Tibial artery (tissue), 4 donors: Measurements from ENCODE around the gene TMEM60.
A peak's percentile ranks its signal among the peaks of the same experiment; 100 is the strongest.

Experiments used
- DNase-seq, 2 donors: peaks; one replicate each; pipeline ENCODE4 v3.0.0-alpha.2; 2019
- H3K27ac ChIP-seq, 2 donors: fragments of 200-600 bp; sonication (generic) in 1 of 2; 1 replicate in 1 of 2; 2 replicates in 1 of 2; pipeline ENCODE4 v1.5.1; 2018 to 2019; ENCODE audit warnings: mild to moderate bottlenecking in 1 of 2
- H3K27me3 ChIP-seq, 2 donors: fragments of 200-600 bp; sonication (generic) in 1 of 2; one replicate each; pipeline versions ENCODE4 v1.5.1 to v1.6.0; 2016 to 2019
- H3K36me3 ChIP-seq, 3 donors: fragments of 200-600 bp; sonication (generic) in 2 of 3; one replicate each; pipeline ENCODE4 v1.5.1; 2016 to 2019; ENCODE audit warnings: mild to moderate bottlenecking in 2 of 3
- H3K4me1 ChIP-seq, 4 donors: fragments of 200-600 bp; sonication (generic) in 2 of 4; 1 replicate in 3 of 4; 2 replicates in 1 of 4; pipeline ENCODE4 v1.5.1; 2016 to 2019
- H3K4me3 ChIP-seq, 2 donors: fragments of 200-600 bp; sonication (generic) in 1 of 2; 1 replicate in 1 of 2; 2 replicates in 1 of 2; pipeline ENCODE4 v1.5.1; 2018 to 2019; ENCODE audit warnings: mild to moderate bottlenecking in 2 of 2
- H3K9me3 ChIP-seq, 3 donors: fragments of 200-600 bp; sonication (generic) in 1 of 3; one replicate each; pipeline ENCODE4 v1.5.1; 2016 to 2019
- intact Hi-C: fragments of 100-400 bp; cut with DNase I; formaldehyde crosslinking; loops from one replicate; pipeline ENCODE4 v1.15.0; 2023; ENCODE audit warnings: low total_unique reads
- TF ChIP-seq, protein P1 (sequence below), 2 experiments: fragments of 200-600 bp in 1 of 2; fragments of 450-650 bp in 1 of 2; IDR thresholded peaks; one replicate each; pipeline ENCODE4 v1.5.1; 2017 to 2019; ENCODE audit warnings: antibody characterized with exemption in 2 of 2, mild to moderate bottlenecking in 1 of 2, moderate library complexity in 1 of 2

TMEM60 gene

DNA sequence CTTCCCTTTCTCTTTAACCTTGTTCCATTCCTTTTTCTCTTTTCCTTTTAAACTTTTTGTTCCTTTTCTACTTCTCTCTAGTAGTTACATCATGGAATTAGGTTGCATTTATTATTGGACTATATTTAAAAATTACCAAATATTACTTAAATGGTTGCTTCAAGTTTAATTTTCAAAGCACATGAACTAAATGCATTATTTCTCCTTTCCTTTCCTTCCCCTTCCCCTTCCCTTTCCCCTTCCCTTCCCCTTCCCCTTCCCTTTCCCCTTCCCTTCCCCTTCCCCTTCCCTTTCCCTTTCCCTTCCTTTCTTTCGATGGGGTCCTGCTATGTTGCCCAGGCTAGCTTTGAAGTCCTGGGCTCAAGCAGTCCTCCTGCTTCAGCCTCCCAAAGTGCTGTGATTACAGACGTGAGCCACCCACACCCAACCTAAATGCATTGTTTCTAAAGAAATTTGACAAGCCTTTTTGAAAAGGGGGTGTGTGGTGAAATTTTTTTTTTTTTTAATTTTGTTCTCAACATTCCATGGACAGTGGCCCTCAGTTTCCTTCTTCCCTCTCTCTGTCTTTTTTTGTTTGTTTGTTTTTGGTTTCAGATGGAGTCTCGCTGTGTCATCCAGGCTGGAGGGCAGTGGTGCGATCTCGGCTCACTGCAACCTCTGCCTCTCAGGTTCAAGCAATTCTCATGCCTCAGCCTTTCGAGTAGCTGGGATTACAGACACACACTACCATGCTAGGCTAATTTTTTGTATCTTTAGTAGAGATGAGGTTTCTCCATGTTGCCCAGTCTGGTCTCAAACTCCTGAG, 31.2 kb downstream of the TMEM60 start:
- intact Hi-C loops: no loop called here
- peaks cover 0 to 33% (median 14%) of the 10 kb centered on the region in 3 donors for H3K36me3 ChIP-seq
- no peak for DNase-seq
- no peaks in the 10 kb centered on the region for H3K27me3 ChIP-seq
- no peak overlapping the region for H3K4me3 ChIP-seq
- peaks cover 0 to 26% (median 2%) of the 10 kb centered on the region in 4 donors for H3K4me1 ChIP-seq
- H3K27ac ChIP-seq: no peak overlapping the region
- TF ChIP-seq, protein P1, sequence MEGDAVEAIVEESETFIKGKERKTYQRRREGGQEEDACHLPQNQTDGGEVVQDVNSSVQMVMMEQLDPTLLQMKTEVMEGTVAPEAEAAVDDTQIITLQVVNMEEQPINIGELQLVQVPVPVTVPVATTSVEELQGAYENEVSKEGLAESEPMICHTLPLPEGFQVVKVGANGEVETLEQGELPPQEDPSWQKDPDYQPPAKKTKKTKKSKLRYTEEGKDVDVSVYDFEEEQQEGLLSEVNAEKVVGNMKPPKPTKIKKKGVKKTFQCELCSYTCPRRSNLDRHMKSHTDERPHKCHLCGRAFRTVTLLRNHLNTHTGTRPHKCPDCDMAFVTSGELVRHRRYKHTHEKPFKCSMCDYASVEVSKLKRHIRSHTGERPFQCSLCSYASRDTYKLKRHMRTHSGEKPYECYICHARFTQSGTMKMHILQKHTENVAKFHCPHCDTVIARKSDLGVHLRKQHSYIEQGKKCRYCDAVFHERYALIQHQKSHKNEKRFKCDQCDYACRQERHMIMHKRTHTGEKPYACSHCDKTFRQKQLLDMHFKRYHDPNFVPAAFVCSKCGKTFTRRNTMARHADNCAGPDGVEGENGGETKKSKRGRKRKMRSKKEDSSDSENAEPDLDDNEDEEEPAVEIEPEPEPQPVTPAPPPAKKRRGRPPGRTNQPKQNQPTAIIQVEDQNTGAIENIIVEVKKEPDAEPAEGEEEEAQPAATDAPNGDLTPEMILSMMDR (IDR thresholded peaks at IDR 0.05): no peak
- no peaks in the 10 kb centered on the region for H3K9me3 ChIP-seq

DNA sequence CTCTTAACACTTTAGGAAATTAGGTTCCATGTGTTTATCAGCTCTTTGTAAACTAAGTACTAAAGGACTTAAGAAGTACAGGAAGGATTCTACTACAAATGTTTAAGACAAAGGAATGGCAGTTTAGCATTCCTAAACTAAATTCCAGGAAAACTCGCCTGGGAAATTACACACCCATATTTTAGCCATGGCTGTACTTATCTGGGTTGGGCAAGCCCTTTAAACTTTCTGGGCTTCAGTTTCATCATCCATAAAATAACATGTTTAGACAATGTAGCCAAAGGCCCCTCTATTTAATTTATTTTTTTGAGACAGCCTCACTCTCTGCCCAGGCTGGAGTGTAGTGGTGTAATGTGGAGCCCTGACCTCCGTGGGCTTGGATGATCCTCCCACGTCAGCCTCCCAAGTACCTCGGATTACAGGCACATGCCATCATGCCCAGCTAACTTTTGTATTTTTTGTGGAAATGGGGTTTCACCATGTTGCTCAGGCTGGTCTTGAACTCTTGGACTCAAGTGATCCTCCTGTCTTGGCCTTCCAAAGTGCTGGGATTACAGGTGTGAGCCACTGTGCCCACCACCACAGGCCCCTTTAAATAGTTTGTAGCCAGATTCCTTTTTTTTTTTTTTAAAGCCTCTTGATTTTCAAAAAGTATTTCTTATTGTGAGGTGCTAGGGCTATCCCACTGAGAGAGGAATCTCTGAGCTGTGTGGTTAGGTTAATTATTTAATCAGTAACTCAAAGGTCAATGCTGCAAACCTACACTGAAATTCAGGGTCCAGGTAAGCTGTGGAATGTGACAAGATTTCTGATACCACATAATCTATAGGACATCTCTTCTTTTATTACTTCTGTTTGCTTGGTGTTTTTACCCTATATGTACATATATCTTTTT, 32.1 kb downstream of the TMEM60 start:
- TF ChIP-seq, protein P1 (IDR thresholded peaks at IDR 0.05): no peak
- H3K27me3 ChIP-seq: no peaks in the 10 kb centered on the region
- no peaks in the 10 kb centered on the region for H3K9me3 ChIP-seq
- H3K27ac ChIP-seq: no peak overlapping the region
- H3K4me3 ChIP-seq: no peak overlapping the region
- H3K36me3 ChIP-seq: peaks cover 0 to 26% (median 14%) of the 10 kb centered on the region in 3 donors
- H3K4me1 ChIP-seq: peaks cover 0 to 26% (median 2%) of the 10 kb centered on the region in 4 donors
- DNase-seq: no peak
- intact Hi-C loops: no loop called here

- no peak for DNase-seq
- Histone ChIP-seq H3K9me3 (no peaks in the 10 kb centered on the region), H3K36me3 (peaks cover 0 to 20% (median 13%) of the 10 kb centered on the region in 3 donors), H3K27ac (no peak overlapping the region), H3K27me3 (no peaks in the 10 kb centered on the region), H3K4me3 (no peak overlapping the region), H3K4me1 (peaks cover 0 to 26% (median 4%) of the 10 kb centered on the region in 4 donors)
- intact Hi-C loops: no loop called here
- TF ChIP-seq, protein P1 (IDR thresholded peaks at IDR 0.05): no peak
These were observed 32.8 kb downstream of the TMEM60 start for GRCh38 chr7:77765481-77765880.

DNA sequence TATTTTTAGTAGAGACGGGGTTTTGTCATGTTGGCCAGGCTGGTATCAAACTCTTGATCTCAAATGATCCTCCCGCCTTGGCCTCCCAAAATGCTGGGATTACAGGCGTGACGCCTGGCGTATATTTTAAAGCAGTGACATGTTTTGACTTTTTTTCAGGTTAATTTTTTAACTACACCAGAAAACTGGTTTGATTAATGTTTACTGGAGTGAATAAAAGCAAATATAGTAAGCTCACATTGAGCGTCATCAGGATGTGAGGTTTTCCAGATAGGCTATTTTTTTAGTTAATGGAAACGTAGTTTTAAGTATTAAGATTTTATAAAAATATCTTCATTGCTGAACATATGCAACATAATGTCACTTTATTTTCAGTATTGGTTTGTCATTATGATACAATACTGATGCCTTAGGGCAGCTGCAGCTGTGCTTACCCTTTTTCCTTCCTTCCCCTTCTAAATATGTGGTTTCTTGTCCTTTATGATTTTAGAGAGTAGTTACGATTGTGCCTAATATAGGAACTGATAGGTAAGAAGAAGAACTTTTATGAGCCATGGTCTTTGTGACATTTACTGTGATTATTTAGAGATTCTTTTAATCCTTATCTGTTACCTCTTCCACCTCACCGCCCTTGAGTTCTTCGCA, 37.3 kb downstream of the TMEM60 start:
- no peak overlapping the region for H3K4me3 ChIP-seq
- H3K27ac ChIP-seq: no peak overlapping the region
- no peak for DNase-seq
- peaks cover 0 to 43% (median 9%) of the 10 kb centered on the region in 4 donors for H3K4me1 ChIP-seq
- intact Hi-C loops: no loop called here
- H3K27me3 ChIP-seq: no peaks in the 10 kb centered on the region
- H3K9me3 ChIP-seq: no peaks in the 10 kb centered on the region
- no peaks in the 10 kb centered on the region for H3K36me3 ChIP-seq
- TF ChIP-seq, protein P1 (IDR thresholded peaks at IDR 0.05): no peak

- intact Hi-C loops: loop anchor here (5.0 kb wide), 1 partner anchor 102 kb away; no protein-coding TSS in a partner anchor
- Histone ChIP-seq H3K27me3 (no peaks in the 10 kb centered on the region), H3K4me3 (no peak overlapping the region), H3K27ac (peak overlapping the region in 1 of 2 donors; percentile 13), H3K4me1 (peaks cover 0 to 34% (median 9%) of the 10 kb centered on the region in 4 donors), H3K36me3 (no peaks in the 10 kb centered on the region), H3K9me3 (no peaks in the 10 kb centered on the region)
- TF ChIP-seq, protein P1 (IDR thresholded peaks at IDR 0.05): peak; percentile 78 to 85
- peak in 1 of 2 donors; percentile 66 for DNase-seq
These were observed 38.8 kb downstream of the TMEM60 start for GRCh38 chr7:77759294-77759889.
